A549 (cell line): ENCODE results near the gene MTG1.

Experiments
- CTCF ChIP-seq: fragments of >200 bp; sonication (Bioruptor Twin); formaldehyde crosslinking; IDR thresholded peaks from 3 replicates; pipeline ENCODE4 v1.5.1; 2016
- EP300 ChIP-seq, 2 experiments: fragments of >200 bp; sonication (Bioruptor Twin); formaldehyde crosslinking; IDR thresholded peaks; 2 replicates in 1 of 2; 3 replicates in 1 of 2; pipeline ENCODE4 v1.6.1; 2016 to 2017
- HDAC2 ChIP-seq: fragments of 200-600 bp; sonication (generic); IDR thresholded peaks from 2 replicates; pipeline ENCODE4 v1.6.1; 2016
- HMGXB4 ChIP-seq: fragments of 250-450 bp; sonication (Bioruptor Pico); IDR thresholded peaks from 2 replicates; pipeline ENCODE4 v1.5.0; 2021; ENCODE audit warnings: mild to moderate bottlenecking, moderate library complexity, borderline replicate concordance
- NFE2L2 ChIP-seq: fragments of 150-350 bp; conservative IDR thresholded peaks from 2 replicates; pipeline ENCODE4 v1.6.1; 2014; ENCODE audit warnings: low read length
- POLR2A ChIP-seq: IDR thresholded peaks from 2 replicates; pipeline ENCODE4 v1.6.1; 2012; ENCODE audit warnings: mild to moderate bottlenecking, low read length
- RAD21 ChIP-seq, 2 experiments: fragments of >200 bp in 1 of 2; sonication (Bioruptor Twin) in 1 of 2; formaldehyde crosslinking in 1 of 2; IDR thresholded peaks in 1 of 2; conservative IDR thresholded peaks in 1 of 2; 2 replicates in 1 of 2; 3 replicates in 1 of 2; pipeline ENCODE4 v1.6.1; 2012 to 2018; ENCODE audit warnings: inconsistent platforms in 1 of 2
- RFX5 ChIP-seq: fragments of 450-650 bp; IDR thresholded peaks from 2 replicates; pipeline ENCODE4 v1.7.1; 2014; ENCODE audit warnings: antibody characterized with exemption, mild to moderate bottlenecking, moderate library complexity
- TP53 ChIP-seq: fragments of 250-450 bp; sonication (Bioruptor Pico); IDR thresholded peaks from 2 replicates; pipeline ENCODE4 v1.5.0; 2021; ENCODE audit warnings: mild to moderate bottlenecking, moderate library complexity

GRCh38 chr10:133353988-133354605, 39.9 kb upstream of the MTG1 start:
- TF ChIP-seq RAD21 (conservative IDR thresholded peaks at IDR 0.05 in 1 of 2, IDR thresholded peaks at IDR 0.05 in 1 of 2) (no peak), HMGXB4 (CRISPR knock-in tag) (no peak), CTCF (no peak), HDAC2 (no peak), TP53 (CRISPR knock-in tag) (no peak), POLR2A (no peak), RFX5 (no peak), NFE2L2 (no peak), EP300 (IDR thresholded peaks at IDR 0.05) (no peak)
